GM21786 (cell line): ENCODE measurements around the gene IRX6.

ENCODE experiments used
- ATAC-seq: cut with Tn5 transposase; IDR thresholded peaks from one replicate; pipeline ENCODE4 v1.9.1; 2021; ENCODE audit not compliant: unreplicated experiment

Gene IRX6

DNA sequence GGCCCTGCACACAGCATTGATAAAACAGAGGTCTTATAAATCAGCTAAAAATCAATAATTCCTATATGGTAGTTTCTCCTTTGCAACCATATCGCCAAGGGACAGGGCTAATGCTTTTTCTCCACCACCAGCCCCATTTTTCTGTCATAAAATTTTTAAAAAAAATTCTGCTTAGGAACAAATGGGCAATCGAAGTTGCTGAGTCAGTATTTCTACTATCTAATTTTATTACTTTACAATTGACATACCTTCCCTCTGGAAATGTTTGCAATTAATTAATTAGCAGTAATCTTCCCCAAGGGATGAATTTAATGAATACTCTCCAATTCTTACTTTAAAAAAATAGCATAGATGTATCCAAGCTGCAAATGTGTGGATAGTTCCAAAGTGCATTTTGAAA, 1.7 kb upstream of the IRX6 start:
- no peak for ATAC-seq

DNA sequence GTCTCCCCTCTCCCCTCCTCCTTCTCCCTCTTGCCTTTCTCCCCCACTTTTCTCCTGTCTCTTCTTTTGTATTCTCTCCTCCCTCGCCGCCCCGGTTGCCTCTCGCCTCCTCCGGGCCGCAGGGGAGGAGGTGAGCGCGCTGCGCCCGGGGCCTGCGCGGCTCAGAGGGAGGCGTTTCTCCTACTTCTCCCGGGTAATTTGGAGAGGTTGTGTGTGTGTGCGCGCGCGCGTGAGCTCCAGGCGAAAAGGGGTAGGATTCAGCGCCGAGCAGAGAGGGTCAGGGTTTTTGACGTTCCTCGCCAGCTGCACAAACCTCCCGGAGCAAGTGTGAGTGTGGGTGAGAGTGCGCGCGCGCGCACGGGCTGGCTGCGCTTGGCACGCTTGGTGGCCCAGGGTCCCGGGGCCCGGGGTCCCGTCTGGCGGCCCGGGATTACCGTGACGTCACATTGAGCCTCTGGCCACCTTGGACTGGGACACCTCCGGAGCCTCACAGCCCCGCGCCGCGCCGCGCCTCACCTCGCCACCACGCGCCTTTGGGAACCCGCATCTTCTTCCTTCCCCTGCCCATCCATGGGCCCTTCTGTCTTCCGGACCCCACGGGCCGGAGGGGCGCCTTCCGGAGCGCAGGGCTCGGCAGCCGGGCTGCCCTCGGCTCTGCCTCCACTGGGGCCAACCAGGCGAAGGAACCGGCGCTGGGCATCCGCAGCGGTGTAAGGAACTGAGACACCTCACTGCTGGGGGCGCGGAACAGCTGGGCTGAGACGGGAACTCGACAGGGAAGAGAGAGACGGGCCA, 479 bp downstream of the IRX6 start:
- ATAC-seq: no peak

DNA sequence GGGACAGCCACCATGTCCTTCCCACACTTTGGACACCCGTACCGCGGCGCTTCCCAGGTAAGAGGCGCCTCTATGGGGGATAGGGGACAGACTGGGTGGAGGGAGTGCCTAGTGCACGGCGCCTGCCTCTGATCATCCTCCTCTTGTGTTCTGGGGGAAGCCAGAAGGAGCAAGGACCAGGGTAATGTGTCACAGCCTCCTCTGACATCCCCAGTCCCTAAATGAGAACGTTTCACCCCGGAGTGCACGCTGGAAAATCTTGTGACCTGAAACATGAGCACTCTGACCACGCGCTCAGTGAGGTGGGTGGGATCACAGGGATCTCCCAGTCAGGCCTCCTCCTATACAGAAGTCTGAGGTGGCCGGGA, 1.1 kb downstream of the IRX6 start:
- ATAC-seq: no peak

DNA sequence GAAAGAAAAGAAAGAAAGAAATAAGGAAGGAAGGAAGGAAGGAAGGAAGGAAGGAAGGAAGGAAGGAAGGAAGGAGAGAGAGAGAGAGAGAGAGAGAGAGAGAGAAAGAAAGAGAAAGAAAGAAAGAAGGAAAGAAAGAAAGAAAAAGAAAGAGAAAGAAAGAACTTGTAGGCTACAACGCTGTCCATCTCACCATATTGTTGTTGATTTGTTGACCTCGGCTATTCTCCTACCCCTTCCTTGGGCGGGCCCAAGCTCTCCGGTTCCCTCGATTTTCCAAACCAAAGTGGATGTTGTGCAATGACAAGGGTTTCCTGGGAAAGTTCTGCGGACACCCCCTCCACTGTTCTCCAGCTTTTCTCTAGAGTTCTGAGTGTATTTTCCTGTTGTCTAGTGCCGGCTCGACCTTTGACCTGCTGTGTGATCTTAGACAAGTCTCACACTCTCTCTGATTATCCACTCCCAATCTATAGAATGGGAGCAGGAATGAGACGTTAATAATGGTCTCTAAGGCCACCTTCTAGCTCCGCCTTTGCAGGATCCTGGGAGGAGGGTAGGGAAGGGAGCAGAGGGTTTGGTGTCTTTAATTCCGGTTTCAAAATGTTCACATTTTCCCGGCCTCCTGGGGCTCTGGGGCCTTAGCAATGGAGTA, 1.6 kb downstream of the IRX6 start:
- no peak for ATAC-seq

DNA sequence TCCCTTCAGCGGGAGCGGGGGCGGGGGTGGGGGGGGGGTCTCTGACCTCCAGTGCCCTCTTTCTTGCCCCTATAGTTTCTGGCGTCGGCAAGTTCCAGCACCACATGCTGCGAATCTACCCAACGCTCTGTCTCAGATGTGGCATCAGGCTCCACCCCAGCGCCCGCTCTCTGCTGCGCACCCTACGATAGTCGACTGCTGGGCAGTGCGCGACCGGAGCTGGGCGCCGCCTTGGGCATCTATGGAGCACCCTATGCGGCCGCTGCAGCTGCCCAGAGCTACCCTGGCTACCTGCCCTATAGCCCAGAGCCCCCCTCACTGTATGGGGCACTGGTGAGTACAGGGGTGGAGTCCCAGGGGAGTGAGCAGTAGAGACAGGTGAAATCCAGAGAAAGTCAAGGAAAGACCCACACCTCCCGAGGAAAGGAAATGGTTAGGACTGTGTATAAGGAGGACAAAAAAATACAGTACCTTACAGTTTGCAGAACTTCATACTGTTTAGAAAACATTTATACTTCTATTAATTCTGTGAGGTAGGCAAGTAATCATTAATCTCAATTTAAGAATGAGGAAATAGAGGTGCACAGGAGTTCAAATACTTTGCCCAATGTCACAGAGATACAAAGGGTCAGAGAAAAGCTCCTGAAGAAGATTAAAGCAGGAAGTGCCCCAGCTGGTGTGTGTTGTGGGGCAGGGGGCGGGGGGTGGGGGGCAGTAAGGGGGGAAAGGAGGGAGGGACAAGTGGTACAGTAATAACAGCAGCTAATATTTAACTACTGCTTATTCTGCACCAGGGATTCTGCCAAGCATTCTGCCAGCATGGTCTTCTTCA, 2.5 kb downstream of the IRX6 start:
- no peak for ATAC-seq

DNA sequence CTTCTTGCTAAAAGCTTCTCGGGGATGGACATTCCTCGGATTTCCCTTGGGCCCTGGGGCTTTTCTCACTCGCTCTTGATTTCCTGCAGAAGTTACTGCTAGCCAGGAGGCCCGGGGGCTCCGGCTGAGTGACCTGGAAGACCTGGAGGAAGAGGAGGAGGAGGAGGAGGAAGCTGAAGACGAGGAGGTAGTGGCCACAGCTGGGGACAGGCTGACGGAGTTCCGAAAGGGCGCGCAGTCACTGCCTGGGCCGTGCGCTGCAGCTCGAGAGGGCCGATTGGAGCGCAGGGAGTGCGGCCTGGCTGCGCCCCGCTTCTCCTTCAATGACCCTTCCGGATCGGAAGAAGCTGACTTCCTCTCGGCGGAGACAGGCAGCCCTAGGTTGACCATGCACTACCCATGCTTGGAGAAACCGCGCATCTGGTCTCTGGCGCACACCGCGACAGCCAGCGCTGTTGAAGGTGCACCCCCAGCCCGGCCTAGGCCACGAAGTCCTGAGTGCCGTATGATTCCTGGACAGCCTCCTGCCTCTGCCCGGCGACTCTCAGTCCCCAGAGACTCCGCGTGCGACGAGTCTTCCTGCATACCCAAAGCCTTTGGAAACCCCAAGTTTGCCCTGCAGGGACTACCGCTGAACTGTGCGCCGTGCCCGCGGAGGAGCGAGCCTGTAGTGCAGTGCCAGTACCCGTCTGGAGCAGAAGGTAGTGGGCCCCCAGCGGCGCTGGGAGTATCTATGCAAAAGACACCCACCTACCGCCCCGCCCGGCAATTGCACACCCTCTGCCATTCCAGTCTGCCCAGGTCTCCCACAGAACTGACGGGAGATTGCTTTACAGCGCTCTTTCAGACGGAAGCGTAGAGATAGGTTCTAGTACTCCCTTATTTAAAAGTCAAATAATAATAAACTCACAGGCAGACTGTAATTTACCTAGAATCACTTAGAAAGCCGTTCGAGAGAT, 4.9 kb downstream of the IRX6 start:
- ATAC-seq: no peak

DNA sequence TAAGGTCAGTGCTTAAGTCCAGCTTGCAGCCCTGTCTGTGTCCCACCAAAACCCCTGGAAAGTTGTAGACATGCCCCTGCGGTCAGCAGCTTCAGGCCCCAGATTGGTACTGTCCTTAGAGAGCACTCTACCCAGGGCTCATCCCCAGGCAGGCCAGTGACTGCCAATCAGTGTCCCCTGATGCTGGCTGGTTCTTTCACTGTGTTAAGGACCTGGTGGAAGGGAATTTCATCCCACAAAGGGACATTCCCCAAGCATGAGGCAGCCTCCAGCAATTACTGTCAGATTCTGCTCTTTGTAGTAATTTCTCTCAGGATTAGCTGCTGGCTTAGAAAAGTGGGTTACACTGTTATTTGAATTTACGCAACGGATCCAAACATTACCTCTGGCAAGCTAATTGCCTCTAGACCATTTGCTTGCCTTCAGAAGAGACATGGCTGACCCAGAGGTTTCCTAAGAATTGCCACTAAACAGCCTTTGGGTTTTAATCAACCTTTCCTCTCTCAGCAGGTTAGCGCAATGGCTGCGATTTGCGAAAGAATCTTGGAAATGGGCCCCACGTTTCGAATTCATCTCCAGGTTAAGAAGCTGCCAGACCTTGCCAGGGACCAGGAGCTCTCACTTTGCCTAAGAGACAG, 5.9 kb downstream of the IRX6 start:
- ATAC-seq: no peak

DNA sequence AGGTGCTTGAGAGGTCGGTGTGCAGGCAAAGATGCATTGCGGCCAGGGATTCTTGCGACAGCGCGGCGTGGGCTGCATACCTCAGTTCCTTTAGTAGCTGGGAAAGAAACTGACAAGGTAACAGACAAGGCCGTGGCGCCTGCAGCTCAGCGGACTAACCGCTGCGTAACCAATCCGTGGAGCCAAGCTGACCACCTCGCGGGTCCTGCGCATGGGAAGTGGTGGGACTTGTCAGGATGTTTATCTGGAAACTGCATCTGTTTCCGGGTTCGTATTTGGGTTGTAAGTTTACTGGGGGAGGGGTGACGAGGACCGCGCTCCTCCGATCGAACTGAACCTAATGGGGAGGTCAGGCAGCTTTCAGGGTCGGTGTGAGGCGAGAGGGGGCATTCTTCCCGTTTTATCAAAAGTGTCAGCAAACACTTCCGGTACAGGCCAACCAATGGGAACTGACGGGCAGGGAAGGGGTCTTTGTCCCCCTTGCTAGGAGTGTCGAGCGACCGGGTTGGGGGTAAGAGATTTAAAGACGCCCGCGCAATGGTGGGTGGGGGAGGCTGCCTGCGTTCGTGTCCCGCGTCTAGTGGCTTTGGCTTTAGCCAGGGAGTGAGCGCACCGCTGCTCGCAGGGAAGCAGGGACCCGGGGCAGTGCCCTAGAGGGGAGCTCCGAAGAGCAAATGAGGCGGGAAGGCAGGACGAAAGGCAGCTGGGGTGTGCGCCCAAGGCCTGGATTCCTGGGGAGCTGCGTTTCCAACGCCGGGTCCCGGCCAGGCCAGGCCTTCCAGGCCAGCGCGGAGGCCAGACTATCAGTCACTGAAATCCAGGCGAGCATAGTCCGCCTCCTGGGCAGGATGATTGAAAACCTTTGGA, 7.0 kb downstream of the IRX6 start:
- ATAC-seq: no peak

DNA sequence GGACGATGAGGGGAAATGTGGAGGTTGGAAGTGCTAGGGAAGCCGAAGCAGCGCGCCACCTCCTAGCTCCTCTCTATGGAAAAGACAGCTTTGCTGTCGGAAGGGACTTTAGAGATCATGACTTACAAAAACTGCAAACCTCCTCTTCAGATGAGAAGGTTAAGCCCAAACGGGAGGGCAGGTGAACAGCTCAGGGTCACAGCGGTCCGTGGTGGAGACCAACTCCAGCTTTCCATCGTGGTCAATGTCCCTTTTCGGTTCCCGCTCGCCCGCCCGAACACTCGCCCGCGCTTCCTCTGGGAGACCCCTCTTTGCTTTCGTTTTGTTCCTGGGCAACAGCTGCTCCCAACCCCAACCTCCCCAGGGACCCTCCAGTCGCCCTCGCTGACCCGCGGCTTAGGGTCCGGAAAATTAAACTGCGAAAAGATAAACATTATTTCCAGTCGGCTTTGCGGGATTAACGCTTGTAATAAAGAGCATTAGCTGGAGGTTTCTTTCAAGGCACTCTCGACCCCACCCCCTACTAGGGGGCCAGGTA, 7.7 kb downstream of the IRX6 start:
- ATAC-seq: no peak

DNA sequence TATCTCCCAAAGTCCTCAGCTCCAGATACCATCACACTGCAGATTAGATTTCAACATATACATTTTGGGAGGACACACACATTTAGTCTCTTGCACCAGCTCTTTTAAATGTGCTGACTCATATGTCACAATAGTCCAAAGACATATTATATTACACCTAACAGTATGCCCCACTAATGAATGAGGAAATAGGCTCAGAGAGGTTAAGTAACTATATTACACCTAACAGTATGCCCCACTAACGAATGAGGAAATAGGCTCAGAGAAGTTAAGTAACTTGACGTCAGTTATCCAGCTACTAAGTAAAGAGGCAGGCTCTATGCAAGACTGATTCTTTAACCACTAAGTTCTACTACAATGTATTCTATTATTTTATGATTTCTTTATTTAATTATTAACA, 9.7 kb downstream of the IRX6 start:
- ATAC-seq: no peak

DNA sequence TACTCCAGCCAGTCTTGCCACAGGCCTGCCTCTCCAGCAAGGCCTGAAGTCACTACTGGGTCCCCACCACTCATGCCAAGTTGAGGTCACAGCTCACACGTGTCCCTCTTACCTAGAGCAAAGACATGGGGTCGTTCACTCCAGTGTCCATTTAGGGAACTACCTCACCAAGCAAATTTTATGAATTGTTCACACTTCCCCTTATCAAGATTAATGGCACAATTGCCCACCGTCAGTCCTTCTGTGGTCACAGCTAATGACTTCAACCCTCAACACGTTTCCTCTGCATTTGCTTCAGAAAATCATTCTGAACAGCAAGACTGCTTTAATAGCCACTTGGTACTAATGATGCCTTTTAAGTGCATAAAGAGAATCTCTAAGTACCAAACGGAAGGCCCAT, 14.6 kb downstream of the IRX6 start:
- no peak for ATAC-seq

DNA sequence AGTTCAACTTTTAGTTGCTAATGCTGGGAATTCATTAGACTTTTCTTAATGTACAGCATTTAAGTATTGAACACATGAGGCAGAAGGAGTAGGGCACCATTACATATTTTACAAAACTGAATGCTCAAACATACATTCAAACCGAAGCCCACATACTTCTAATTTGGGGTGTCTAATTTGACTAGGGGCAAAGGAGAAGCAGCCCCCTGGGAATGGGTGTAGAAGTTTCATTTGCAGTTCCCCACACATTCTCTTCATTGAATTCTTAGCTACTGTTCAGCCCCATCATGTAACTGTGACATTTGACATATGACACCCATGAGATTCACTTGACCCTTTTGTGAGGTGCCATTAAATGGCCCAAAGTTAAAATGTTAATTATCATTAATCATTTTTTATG, 16.4 kb downstream of the IRX6 start:
- ATAC-seq: no peak

DNA sequence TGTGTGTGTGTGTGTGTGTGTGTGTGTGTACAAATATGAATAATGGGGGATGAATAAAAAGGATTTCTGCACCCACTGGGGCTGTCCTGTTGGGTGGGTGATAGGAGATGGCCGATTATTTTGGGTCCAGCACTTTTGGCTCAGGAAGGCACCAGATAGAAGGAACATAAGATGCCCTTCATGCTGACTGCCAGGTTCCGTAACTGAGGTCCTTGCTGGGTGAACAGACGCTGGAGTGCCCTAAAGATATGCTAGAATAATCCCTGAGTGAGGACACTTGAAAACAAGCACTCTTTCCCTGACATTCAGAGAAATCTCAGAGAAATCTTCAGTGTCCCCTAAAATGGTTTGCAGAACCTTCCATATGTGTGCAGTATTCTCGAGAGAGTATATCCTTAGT, 17.7 kb downstream of the IRX6 start:
- ATAC-seq: no peak

DNA sequence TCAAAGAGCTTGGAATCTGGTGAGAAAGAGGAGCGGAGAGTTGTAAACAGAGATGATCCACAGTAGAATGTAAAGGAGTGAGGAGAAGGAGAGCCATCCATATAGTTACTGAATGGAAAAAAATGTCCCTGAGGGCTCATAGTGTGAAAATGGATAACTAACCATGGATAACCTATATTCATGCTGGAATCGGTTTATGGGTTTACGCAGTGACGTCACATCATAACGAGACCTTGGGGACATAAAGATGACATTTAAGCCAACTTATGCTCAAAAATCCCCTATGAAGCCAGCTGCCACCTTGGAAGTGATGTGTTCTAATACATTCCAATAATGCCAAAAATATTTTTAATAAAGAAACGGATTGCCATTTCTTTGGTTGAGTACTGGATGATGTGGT, 22.5 kb downstream of the IRX6 start:
- ATAC-seq: no peak

DNA sequence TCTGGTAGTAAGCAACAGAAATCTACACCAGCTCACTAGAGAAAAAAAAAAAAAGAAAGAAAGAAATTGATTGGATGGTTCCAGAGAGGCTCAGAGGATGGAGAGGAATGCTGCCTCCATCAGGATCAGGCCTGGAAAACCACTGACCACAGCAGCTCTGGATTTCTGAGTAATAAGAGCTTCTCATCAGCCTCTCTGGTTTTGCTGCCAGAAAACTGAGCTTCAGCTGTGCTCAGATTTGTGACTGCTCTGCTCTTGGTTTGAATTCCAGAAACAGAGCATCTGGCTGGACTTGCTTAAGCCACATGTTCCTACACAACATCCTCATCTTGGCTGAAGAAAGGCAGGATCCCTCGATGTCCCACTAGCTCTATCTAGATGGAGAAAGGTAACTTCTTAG, 25.9 kb downstream of the IRX6 start:
- ATAC-seq: no peak

DNA sequence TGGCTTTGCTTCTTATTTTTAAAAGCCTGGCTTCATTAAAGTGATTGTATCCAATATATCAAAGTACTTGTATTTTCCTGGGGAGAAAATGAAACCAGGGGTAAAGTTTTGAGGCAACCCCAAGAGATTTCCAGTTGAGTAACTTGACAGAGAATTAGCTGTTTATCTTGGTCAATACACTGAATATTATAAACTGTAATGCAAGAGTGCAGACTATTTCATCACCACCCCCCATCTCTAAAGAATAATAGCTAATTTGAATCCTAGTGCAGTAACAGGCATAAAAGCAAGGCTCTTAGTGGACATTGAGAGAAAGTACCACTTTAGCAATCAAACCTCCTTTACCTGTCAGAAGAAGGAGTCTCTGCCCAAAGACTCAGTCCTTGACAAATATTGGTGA, 27.0 kb downstream of the IRX6 start:
- ATAC-seq: no peak

DNA sequence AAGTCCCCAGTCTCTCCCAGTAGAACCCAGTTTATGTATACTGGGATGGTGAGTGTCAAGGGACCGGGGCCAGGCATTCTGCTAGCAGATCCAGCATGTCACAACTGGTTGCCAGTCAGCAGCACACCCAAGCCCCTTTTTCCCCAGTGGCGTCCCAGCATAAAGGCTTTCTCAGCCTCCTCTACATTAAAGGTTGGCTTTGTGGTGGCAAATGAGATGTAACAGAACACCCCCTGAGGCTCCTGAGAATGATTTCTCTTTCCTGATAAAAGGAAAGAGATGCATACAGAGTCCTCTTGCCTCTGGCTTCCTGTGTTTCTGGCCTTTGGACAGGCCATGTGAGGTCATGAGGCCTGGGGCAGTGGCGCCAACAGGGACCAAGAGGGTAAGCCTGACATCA, 27.9 kb downstream of the IRX6 start:
- ATAC-seq: no peak

DNA sequence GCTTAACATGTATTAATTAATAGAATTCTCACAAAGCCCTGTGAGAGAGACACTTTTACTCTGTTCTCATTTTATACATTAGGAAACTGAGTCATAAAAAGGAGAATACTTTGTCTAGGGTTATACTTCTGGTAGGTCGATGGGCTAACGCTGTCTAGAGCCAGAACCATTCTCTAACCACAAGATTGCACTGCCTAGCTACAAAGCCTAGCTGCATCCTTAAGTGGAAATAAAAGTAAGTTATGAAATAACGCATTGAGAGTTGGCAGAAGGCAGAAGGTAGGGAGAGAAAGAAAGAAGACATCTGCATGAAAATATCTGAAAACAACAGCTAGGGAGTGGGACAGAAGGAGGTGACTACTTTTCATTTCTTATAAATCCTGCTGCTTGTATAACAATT, 33.2 kb downstream of the IRX6 start:
- ATAC-seq: no peak

DNA sequence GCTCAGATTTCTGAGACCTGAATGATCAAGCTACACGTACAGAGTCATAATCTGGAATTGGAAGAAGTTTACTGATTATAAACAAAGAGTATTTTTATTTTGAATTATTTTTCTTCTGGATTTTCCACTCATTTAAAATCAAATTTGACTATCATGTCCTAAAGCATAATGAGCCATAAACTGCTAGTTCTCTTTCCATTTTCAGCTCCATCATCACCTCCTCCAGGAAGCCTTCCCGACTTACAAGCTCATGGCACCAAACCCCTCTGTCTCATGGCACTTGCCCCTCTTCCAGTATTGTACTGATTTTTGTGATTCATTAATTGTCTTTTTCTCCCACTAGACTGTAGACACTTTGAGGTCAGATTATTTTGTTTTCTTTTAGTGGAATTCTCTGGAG, 35.9 kb downstream of the IRX6 start:
- no peak for ATAC-seq
